GM10248 (cell line): ENCODE results near the gene ROBO1.

Experiments used
- CTCF ChIA-PET: fragments of 300-600 bp; sonication (Branson Sonifier 250); formaldehyde crosslinking; extraction: SDS; loops from one replicate; lab custom pipeline; 2021; ENCODE audit warnings: antibody characterized with exemption; lab: Yijun Ruan, JAX
- POLR2A ChIA-PET: fragments of 350-650 bp; sonication (Branson Sonifier 250); formaldehyde crosslinking; extraction: SDS; loops from one replicate; lab custom pipeline; 2020; ENCODE audit warnings: antibody characterized with exemption; lab: Yijun Ruan, JAX
- DNase-seq: peaks from one replicate; pipeline ENCODE4 v3.0.0; 2012; ENCODE audit errors: extremely low spot score
- TF ChIP-seq, protein P1 (sequence below): IDR thresholded peaks from 2 replicates; pipeline ENCODE4 v1.5.1; 2012; ENCODE audit warnings: mild to moderate bottlenecking, low read depth; ENCODE audit errors: extremely low read depth, missing control alignments, control extremely low read depth

ROBO1 gene

DNA sequence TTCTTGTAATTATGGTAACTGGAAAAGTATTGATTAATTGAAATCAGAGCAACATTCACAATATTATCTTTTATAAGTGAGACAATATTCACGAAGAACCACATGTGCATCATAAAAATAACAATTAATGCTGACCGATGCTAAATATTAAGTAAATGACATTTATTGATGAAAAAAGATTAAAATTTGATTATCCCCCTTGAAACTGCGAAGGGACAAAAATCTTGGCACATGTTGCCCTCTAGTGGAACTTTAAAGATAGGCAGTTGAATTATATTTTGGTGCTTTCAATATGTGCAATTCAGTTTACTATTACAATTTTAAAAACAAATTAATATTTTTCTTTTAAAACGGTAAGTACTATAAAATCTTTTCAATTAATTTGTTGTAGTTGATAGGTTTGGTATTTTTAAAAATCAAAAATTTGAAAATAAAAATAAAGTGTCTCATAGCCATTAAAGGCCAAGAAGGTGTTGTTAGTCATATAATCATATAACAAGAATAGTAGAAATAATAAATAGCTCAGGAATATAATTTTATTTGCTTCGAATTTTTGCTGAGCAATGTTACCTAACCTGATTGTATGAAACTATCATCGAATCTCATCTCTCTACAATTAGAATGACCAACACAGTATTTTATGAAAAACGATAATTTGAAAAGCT is 270.2 kb downstream of the ROBO1 start:
- ChIA-PET POLR2A (no interaction called here), CTCF (interaction anchor here (0.9 to 1.2 kb wide), 2 partner anchors 10 to 12 kb away, joined by 3 read pairs; no protein-coding TSS in a partner anchor)
- TF ChIP-seq, protein P1, sequence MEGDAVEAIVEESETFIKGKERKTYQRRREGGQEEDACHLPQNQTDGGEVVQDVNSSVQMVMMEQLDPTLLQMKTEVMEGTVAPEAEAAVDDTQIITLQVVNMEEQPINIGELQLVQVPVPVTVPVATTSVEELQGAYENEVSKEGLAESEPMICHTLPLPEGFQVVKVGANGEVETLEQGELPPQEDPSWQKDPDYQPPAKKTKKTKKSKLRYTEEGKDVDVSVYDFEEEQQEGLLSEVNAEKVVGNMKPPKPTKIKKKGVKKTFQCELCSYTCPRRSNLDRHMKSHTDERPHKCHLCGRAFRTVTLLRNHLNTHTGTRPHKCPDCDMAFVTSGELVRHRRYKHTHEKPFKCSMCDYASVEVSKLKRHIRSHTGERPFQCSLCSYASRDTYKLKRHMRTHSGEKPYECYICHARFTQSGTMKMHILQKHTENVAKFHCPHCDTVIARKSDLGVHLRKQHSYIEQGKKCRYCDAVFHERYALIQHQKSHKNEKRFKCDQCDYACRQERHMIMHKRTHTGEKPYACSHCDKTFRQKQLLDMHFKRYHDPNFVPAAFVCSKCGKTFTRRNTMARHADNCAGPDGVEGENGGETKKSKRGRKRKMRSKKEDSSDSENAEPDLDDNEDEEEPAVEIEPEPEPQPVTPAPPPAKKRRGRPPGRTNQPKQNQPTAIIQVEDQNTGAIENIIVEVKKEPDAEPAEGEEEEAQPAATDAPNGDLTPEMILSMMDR, result peak; percentile 61
- peak; percentile 46 for DNase-seq

DNA sequence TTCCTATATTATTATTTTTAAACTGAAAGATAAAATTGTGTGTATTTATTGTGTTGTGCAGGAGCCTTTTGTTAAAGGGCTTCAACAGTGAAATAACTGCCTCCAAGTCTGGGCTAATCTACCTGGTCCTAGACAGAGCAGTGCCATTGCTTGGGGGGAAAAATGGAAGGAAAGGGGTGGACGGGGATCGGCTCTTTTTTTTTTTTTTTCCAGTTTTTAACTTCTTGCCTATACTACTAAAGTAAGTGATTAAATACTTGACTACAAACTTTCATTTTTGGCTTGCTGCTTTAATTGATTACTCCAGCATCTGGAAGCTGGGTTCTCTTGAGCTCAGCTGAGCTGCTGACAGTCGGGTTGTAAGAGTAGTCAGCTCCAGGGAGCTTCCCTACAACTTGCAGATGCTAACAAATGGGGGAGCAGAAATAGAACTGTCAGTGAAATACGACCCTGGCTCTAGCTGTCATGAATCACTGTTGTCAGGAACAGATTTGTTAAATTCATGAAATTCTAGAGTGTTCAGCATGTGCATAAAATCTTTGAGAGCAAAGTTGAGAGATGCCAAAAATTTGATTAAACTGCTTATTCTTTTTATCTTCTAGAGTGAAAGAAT is 276.7 kb downstream of the ROBO1 start:
- POLR2A ChIA-PET, result no interaction called here
- DNase-seq, result no peak
- TF ChIP-seq, protein P1, result no peak
- CTCF ChIA-PET, result interaction anchor here (0.8 kb wide), 1 partner anchor 11 kb away, joined by 3 read pairs; no protein-coding TSS in a partner anchor

DNA sequence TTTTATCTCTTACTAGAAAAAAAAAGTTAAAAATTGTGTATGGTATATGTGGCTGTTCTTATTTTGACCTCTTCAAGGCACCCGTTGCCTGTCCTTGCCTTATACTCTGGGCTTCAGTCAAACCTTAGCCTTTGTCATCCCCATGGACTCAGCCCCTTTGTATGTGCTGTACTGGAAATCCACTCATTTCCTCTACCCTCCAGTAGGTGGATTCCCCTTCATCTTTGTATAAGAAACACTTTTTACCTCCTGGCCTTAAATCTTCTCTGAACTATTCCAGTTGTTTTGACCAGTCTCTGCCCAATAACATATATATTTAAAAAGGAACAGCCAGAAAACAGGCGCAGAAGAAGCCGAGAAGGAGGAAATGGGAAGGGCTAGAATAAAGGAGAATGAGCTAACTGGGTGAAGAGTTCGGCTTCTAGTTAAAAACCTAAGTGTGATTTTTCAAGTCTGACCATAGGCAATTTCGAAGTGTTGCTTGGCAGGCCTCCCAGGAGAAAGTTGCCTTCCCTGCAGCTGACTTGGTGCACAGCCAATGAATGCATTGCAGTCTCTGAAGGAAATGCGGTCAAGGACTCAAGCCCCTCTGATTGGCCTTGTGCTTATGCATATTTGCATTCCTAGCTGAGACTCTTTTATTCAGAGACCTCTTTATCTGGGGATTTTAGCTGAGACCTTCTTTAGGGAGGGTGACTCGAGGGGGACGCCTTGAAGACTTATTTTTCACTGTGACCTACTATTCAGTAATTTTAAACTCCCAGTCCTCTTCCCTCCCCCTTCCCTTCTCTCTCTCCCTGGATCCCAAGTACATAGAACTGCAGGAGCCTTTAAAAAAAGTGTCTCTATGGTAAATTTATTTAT is 277.4 kb downstream of the ROBO1 start:
- ChIA-PET CTCF (no interaction called here), POLR2A (no interaction called here)
- TF ChIP-seq, protein P1, result no peak
- DNase-seq, result no peak

DNA sequence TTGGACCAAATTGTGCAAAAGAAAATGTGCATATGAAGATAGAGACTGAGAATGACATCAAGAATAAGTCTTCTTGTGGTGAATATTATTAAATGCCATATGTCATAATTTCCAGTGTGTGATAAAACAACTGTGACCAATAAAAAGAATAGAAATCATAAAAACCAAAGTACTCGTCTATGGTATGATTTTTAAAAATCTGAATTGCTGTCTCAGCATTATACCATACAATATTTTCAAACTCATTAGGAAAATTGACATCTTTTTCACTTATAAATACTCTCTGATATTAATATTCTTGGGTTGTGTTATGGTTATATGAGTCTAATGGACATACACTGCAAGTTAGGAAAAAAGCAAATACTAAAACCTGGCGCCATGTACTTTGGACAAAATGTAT is 279.4 kb downstream of the ROBO1 start:
- TF ChIP-seq, protein P1, result no peak
- no peak for DNase-seq
- POLR2A ChIA-PET, result no interaction called here
- CTCF ChIA-PET, result no interaction called here

DNA sequence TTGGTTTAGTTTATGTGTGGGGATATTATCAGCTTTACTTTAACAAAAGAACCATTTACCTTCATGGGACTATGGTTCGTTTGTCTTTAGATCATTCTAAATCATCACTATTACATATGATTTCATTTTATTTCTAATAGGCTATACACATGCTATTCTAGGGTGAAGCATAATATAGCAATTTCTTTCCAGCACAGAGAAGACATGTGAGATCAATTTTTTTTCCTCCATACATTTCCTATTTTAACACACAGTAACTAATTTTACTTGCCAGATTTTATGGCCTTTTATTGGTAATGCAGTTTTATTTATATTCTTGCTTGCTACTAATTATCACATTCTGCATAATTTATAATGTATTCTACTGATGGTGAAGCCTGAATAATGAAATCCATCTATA is 287.1 kb downstream of the ROBO1 start:
- CTCF ChIA-PET, result no interaction called here
- POLR2A ChIA-PET, result no interaction called here

DNA sequence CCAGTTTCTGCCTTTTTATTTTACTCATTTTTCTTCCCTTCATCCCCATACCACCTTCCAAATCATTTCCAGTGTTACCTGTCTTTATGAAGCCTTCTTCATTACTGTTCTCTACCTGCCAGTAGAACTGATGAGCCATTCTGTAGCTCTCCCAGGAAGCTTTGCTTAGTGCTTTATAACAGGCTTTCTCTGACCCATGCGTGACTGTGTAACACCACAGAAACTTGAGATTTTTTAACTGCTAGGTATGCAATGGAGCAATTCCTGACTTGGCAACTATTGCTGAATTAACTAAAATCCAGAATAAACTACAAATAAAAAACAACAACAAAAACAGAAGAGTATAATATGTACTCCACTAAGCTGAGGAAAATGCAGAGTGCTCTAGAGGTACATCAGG is 289.2 kb downstream of the ROBO1 start:
- no peak for DNase-seq
- ChIA-PET CTCF (no interaction called here), POLR2A (no interaction called here)
- TF ChIP-seq, protein P1, result no peak

More for the DNA sequence above, 287.1 kb downstream of the ROBO1 start:
- no peak for DNase-seq
- TF ChIP-seq, protein P1, result no peak
